Measurements from ENCODE around the gene SLC1A2. TPM values are rescaled to one million over a fixed set of nuclear protein-coding genes. Genes with fewer than 3 reads are reported as not detected.

SLC1A2 gene
- total RNA-seq, 1 donor from 2014 or later: 4.9 TPM

GRCh38 chr11:35376613-35377012, 42.7 kb downstream of the SLC1A2 start:
- H4K20me1 ChIP-seq (ENCODE audit: low read depth): no peaks in the 10 kb centered on the region
- H3K4me1 ChIP-seq: no peaks in the 10 kb centered on the region
- TF ChIP-seq CTCF (IDR thresholded peaks at IDR 0.05) (no peak), EZH2phosphoT487 (IDR thresholded peaks at IDR 0.05) (no peak), EZH2 (IDR thresholded peaks at IDR 0.05) (no peak)
- H3K4me2 ChIP-seq: no peak overlapping the region
- no peak overlapping the region for H3K27ac ChIP-seq
- H3F3A ChIP-seq (ENCODE audit: low read depth): no peaks in the 10 kb centered on the region
- Mint-ChIP-seq H3K27ac (no peak overlapping the region), H3K4me3 (no peak overlapping the region), H3K36me3 (no peaks in the 10 kb centered on the region), H3K9me3 (no peaks in the 10 kb centered on the region), H3K27me3 (ENCODE audit: insufficient read depth, low read depth) (peaks cover 2% of the 10 kb centered on the region), H3K4me1 (no peaks in the 10 kb centered on the region)
- H3K36me3 ChIP-seq: no peaks in the 10 kb centered on the region
- no peaks in the 10 kb centered on the region for H3K27me3 ChIP-seq
- H2AFZ ChIP-seq (replicated peaks): no peak overlapping the region
- H3K9me3 ChIP-seq (ENCODE audit: low read depth): no peaks in the 10 kb centered on the region
- H3K4me3 ChIP-seq: no peak overlapping the region
- H3K79me2 ChIP-seq (ENCODE audit: low read depth): no peaks in the 10 kb centered on the region
- no peak overlapping the region for H3K9ac ChIP-seq
- DNase-seq (ENCODE audit: low spot score): no peak

- no peaks in the 10 kb centered on the region for H3K9me3 Mint-ChIP-seq
- peaks cover 2% of the 10 kb centered on the region for H3K27me3 Mint-ChIP-seq (ENCODE audit: insufficient read depth, low read depth)
- Histone ChIP-seq H3K4me3 (no peak overlapping the region), H3K36me3 (no peaks in the 10 kb centered on the region), H3K27me3 (no peaks in the 10 kb centered on the region), H3K9me3 (ENCODE audit: low read depth) (no peaks in the 10 kb centered on the region), H2AFZ (replicated peaks) (no peak overlapping the region), H4K20me1 (ENCODE audit: low read depth) (no peaks in the 10 kb centered on the region), H3K4me1 (no peaks in the 10 kb centered on the region), H3F3A (ENCODE audit: low read depth) (no peaks in the 10 kb centered on the region), H3K27ac (no peak overlapping the region), H3K9ac (no peak overlapping the region), H3K4me2 (no peak overlapping the region), H3K79me2 (ENCODE audit: low read depth) (no peaks in the 10 kb centered on the region)
- no peaks in the 10 kb centered on the region for H3K36me3 Mint-ChIP-seq
- no peak overlapping the region for H3K27ac Mint-ChIP-seq
- no peak for DNase-seq (ENCODE audit: low spot score)
- no peak overlapping the region for H3K4me3 Mint-ChIP-seq
- TF ChIP-seq EZH2 (IDR thresholded peaks at IDR 0.05) (no peak), EZH2phosphoT487 (IDR thresholded peaks at IDR 0.05) (no peak), CTCF (IDR thresholded peaks at IDR 0.05) (no peak)
- H3K4me1 Mint-ChIP-seq: no peaks in the 10 kb centered on the region
These were observed 43.2 kb downstream of the SLC1A2 start for GRCh38 chr11:35376118-35376510.

GRCh38 chr11:35375332-35376117, 43.8 kb downstream of the SLC1A2 start:
- Histone ChIP-seq H3K9ac (no peak overlapping the region), H3K4me2 (no peak overlapping the region), H3F3A (ENCODE audit: low read depth) (no peaks in the 10 kb centered on the region), H4K20me1 (ENCODE audit: low read depth) (no peaks in the 10 kb centered on the region), H3K27ac (no peak overlapping the region), H3K4me3 (no peak overlapping the region), H2AFZ (replicated peaks) (no peak overlapping the region), H3K36me3 (no peaks in the 10 kb centered on the region), H3K79me2 (ENCODE audit: low read depth) (no peaks in the 10 kb centered on the region), H3K4me1 (no peaks in the 10 kb centered on the region), H3K27me3 (no peaks in the 10 kb centered on the region), H3K9me3 (ENCODE audit: low read depth) (no peaks in the 10 kb centered on the region)
- no peak for TF ChIP-seq CTCF (IDR thresholded peaks at IDR 0.05)
- no peak for TF ChIP-seq EZH2phosphoT487 (IDR thresholded peaks at IDR 0.05)
- TF ChIP-seq EZH2 (IDR thresholded peaks at IDR 0.05): no peak
- H3K4me3 Mint-ChIP-seq: no peak overlapping the region
- H3K36me3 Mint-ChIP-seq: no peaks in the 10 kb centered on the region
- DNase-seq (ENCODE audit: low spot score): no peak
- no peaks in the 10 kb centered on the region for H3K4me1 Mint-ChIP-seq
- peaks cover 2% of the 10 kb centered on the region for H3K27me3 Mint-ChIP-seq (ENCODE audit: insufficient read depth, low read depth)
- no peaks in the 10 kb centered on the region for H3K9me3 Mint-ChIP-seq
- no peak overlapping the region for H3K27ac Mint-ChIP-seq

Data from neural progenitor cell (in vitro differentiated cells).